ENCODE results near the gene PRM1.
A peak's percentile ranks its signal among the peaks of the same experiment; 100 is the strongest.

Gene PRM1

GRCh38 chr16:11259655-11260595 lies 21.2 kb downstream of the PRM1 start:
- no peaks in the 10 kb centered on the region for H3K9me2 ChIP-seq (replicated peaks; ENCODE audit: control insufficient read depth, low read length)
- peaks cover 10% of the 10 kb centered on the region for H3K79me2 ChIP-seq (ENCODE audit: control insufficient read depth, low read length)
- no peak overlapping the region for H3K4me3 ChIP-seq (ENCODE audit: low read length)
- peaks cover 48% of the 10 kb centered on the region for H3K4me1 ChIP-seq (ENCODE audit: control insufficient read depth, low read length)
- peaks cover 15% of the 10 kb centered on the region for H3K27me3 ChIP-seq (ENCODE audit: control insufficient read depth, low read length)
- TF ChIP-seq CTCF (IDR thresholded peaks at IDR 0.05; ENCODE audit: low read depth, low read length, poor library complexity, severe bottlenecking) (no peak), EZH2phosphoT487 (IDR thresholded peaks at IDR 0.05; ENCODE audit: borderline replicate concordance, low read length) (no peak)
- no peak overlapping the region for H3K4me2 ChIP-seq (ENCODE audit: low read length)
- H3K27ac ChIP-seq (ENCODE audit: low read depth, low read length) = no peak overlapping the region
- H3K9me3 ChIP-seq (ENCODE audit: control insufficient read depth, insufficient read depth, low read length) = no peaks in the 10 kb centered on the region
- peaks cover 7% of the 10 kb centered on the region for H3K36me3 ChIP-seq (ENCODE audit: control insufficient read depth, low read length)
- H4K20me1 ChIP-seq (ENCODE audit: control insufficient read depth, insufficient read depth, low read depth, low read length) = no peaks in the 10 kb centered on the region
- no peaks in the 10 kb centered on the region; the same call in 1 of the 2 replicates for H3F3A ChIP-seq (ENCODE audit: control insufficient read depth, insufficient read depth)

DNA sequence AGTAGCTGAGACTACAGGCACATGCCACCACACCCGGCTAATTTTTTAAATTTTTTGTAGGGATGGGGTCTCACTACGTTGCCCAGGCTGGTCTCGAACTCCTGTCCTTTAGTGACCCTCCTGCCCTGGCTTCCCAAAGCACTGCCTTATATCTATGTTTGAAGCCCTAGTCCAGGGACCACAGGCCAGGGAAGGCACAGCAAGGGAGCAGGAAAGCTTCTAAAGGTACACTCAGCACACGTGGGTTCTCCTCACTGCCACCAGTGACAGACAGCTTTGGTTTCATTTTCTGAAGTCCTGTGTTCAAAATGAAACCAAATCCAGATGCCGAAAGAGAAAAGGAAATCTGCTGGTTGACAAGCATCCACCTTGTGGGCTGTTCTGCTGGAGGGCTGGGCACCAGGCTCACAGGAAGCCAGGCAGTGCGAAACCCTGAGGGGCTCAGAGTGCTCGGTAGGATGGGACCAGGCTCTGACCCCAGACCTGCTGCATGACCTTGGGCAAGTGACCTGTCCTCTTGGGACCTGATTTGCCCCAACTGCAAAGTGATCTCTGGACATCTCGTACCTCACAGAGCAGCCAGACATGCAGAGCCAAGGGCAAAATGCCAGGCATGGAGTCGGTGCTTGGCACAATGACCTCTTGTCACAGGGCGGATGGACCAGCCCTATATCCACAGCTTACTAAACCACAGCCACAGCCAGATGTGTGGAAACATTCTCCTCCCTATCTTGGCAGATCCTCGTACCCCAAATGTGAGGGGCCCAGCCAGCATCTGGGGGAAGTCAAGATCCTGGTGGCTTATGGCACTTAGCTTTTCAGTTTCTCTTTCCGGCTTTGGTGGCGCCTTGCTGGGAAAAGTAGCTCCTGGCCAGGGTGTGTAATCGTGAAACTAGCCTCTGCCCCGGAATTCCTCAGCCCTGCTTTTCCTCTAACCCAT lies 22.3 kb downstream of the PRM1 start:
- TF ChIP-seq CTCF (IDR thresholded peaks at IDR 0.05; ENCODE audit: low read depth, low read length, poor library complexity, severe bottlenecking) = no peak
- TF ChIP-seq EZH2phosphoT487 (IDR thresholded peaks at IDR 0.05; ENCODE audit: borderline replicate concordance, low read length) = no peak
- Histone ChIP-seq H3K27ac (ENCODE audit: low read depth, low read length) (no peak overlapping the region), H3K4me2 (ENCODE audit: low read length) (0 out of 2 replicates have a peak overlapping the region, but pooled peaks have one; percentile 4), H3K27me3 (ENCODE audit: control insufficient read depth, low read length) (peaks cover 18% of the 10 kb centered on the region), H3K36me3 (ENCODE audit: control insufficient read depth, low read length) (peaks cover 18% of the 10 kb centered on the region), H3K4me1 (ENCODE audit: control insufficient read depth, low read length) (peaks cover 47% of the 10 kb centered on the region), H3K4me3 (ENCODE audit: low read length) (no peak overlapping the region), H4K20me1 (ENCODE audit: control insufficient read depth, insufficient read depth, low read depth, low read length) (peaks cover 2% of the 10 kb centered on the region), H3K9me3 (ENCODE audit: control insufficient read depth, insufficient read depth, low read length) (no peaks in the 10 kb centered on the region), H3F3A (ENCODE audit: control insufficient read depth, insufficient read depth) (peaks cover 1% of the 10 kb centered on the region; the same call in 1 of the 2 replicates), H3K9me2 (replicated peaks; ENCODE audit: control insufficient read depth, low read length) (no peaks in the 10 kb centered on the region), H3K79me2 (ENCODE audit: control insufficient read depth, low read length) (peaks cover 21% of the 10 kb centered on the region)

- peaks cover 33% of the 10 kb centered on the region for H3K36me3 ChIP-seq (ENCODE audit: control insufficient read depth, low read length)
- H3K27me3 ChIP-seq (ENCODE audit: control insufficient read depth, low read length) = peaks cover 18% of the 10 kb centered on the region
- H3K9me3 ChIP-seq (ENCODE audit: control insufficient read depth, insufficient read depth, low read length) = no peaks in the 10 kb centered on the region
- H3K4me2 ChIP-seq (ENCODE audit: low read length) = peak overlapping the region; percentile 84
- H3F3A ChIP-seq (ENCODE audit: control insufficient read depth, insufficient read depth) = peaks cover 14% of the 10 kb centered on the region
- peak overlapping the region; percentile 78 for H3K4me3 ChIP-seq (ENCODE audit: low read length)
- H3K9me2 ChIP-seq (replicated peaks; ENCODE audit: control insufficient read depth, low read length) = no peaks in the 10 kb centered on the region
- peaks cover 53% of the 10 kb centered on the region for H3K4me1 ChIP-seq (ENCODE audit: control insufficient read depth, low read length)
- H3K27ac ChIP-seq (ENCODE audit: low read depth, low read length) = no peak overlapping the region
- peaks cover 8% of the 10 kb centered on the region for H4K20me1 ChIP-seq (ENCODE audit: control insufficient read depth, insufficient read depth, low read depth, low read length)
- peaks cover 36% of the 10 kb centered on the region for H3K79me2 ChIP-seq (ENCODE audit: control insufficient read depth, low read length)
- TF ChIP-seq CTCF (IDR thresholded peaks at IDR 0.05; ENCODE audit: low read depth, low read length, poor library complexity, severe bottlenecking) (peak; percentile 79), EZH2phosphoT487 (IDR thresholded peaks at IDR 0.05; ENCODE audit: borderline replicate concordance, low read length) (no peak)
Measured at GRCh38 chr16:11257131-11257938, 23.8 kb downstream of the PRM1 start.

Measured in DOHH2 (cell line).